K562 (cell line): ENCODE results near the gene VSIG4. TPM values are rescaled to one million over a fixed set of nuclear protein-coding genes. Genes with fewer than 3 reads are reported as not detected.

Experiments
- EGR1 ChIP-seq: fragments of 450-650 bp; conservative IDR thresholded peaks from 2 replicates; pipeline ENCODE4 v1.6.1; 2017; ENCODE audit warnings: mild to moderate bottlenecking
- ELF1 ChIP-seq: fragments of 200-800 bp; sonication (Bioruptor generic); IDR thresholded peaks from 2 replicates; pipeline ENCODE4 v1.6.1; 2016; ENCODE audit warnings: missing genetic modification characterization, missing compliant biosample characterization
- GATA2 ChIP-seq: sonication (generic); formaldehyde crosslinking; IDR thresholded peaks from 2 replicates; pipeline ENCODE4 v1.4.0; 2020; ENCODE audit warnings: mild to moderate bottlenecking, missing genetic modification reagents
- HDAC8 ChIP-seq: fragments of 450-650 bp; IDR thresholded peaks from 2 replicates; pipeline ENCODE4 v1.6.1; 2016; ENCODE audit warnings: mild to moderate bottlenecking, missing genetic modification characterization, moderate library complexity, missing compliant biosample characterization
- ID3 ChIP-seq, 2 experiments: fragments of 250-450 bp in 1 of 2; fragments of 450-650 bp in 1 of 2; sonication (Bioruptor Pico) in 1 of 2; IDR thresholded peaks; 2 replicates each; pipeline versions ENCODE4 v1.6.1 to v1.8.0; 2016 to 2021; ENCODE audit warnings: mild to moderate bottlenecking in 2 of 2, moderate library complexity in 2 of 2, missing compliant biosample characterization in 1 of 2, missing genetic modification characterization in 1 of 2
- KLF13 ChIP-seq: fragments of 450-650 bp; IDR thresholded peaks from 2 replicates; pipeline ENCODE4 v1.6.1; 2016; ENCODE audit warnings: missing genetic modification characterization, low read depth, mild to moderate bottlenecking, missing compliant biosample characterization, moderate library complexity, borderline replicate concordance
- MAZ ChIP-seq, 2 experiments: fragments of 450-650 bp in 1 of 2; sonication (generic) in 1 of 2; formaldehyde crosslinking; IDR thresholded peaks in 1 of 2; conservative IDR thresholded peaks in 1 of 2; 2 replicates each; pipeline versions ENCODE4 v1.4.0 to v1.5.0; 2020; ENCODE audit warnings: mild to moderate bottlenecking in 1 of 2, missing genetic modification reagents in 1 of 2
- PPARD ChIP-seq: fragments of 250-450 bp; sonication (Bioruptor Pico); IDR thresholded peaks from 2 replicates; pipeline ENCODE4 v1.8.0; 2022; ENCODE audit warnings: inconsistent platforms, mild to moderate bottlenecking, moderate library complexity
- RB1 ChIP-seq: fragments of 450-650 bp; IDR thresholded peaks from 2 replicates; pipeline ENCODE4 v1.6.1; 2017; ENCODE audit warnings: low read depth, mild to moderate bottlenecking
- RBM17 ChIP-seq: fragments of 200-400 bp; formaldehyde crosslinking; IDR thresholded peaks from 2 replicates; pipeline ENCODE4 v1.6.1; 2017; ENCODE audit warnings: low read depth, mild to moderate bottlenecking, low read length, borderline replicate concordance
- RBM25 ChIP-seq: fragments of 200-400 bp; formaldehyde crosslinking; IDR thresholded peaks from 2 replicates; pipeline ENCODE4 v1.6.1; 2018; ENCODE audit warnings: low read length, low read depth, moderate library complexity; ENCODE audit not compliant: severe bottlenecking
- ZBTB1 ChIP-seq: sonication (generic); formaldehyde crosslinking; IDR thresholded peaks from 2 replicates; pipeline ENCODE4 v1.8.1; 2023; ENCODE audit warnings: missing genetic modification reagents, low read depth, mild to moderate bottlenecking, borderline replicate concordance
- ZNF3 ChIP-seq: fragments of 250-450 bp; sonication (Bioruptor Pico); IDR thresholded peaks from 2 replicates; pipeline ENCODE4 v1.5.0; 2021; ENCODE audit warnings: mild to moderate bottlenecking, moderate library complexity
- ZNF431 ChIP-seq: sonication (generic); formaldehyde crosslinking; IDR thresholded peaks from 2 replicates; pipeline ENCODE4 v1.8.0; 2022; ENCODE audit warnings: mild to moderate bottlenecking, missing genetic modification reagents
- polyA plus RNA-seq, 8 experiments: library from polyadenylated mRNA; depleted of rRNA in 4 of 8; stranded (reverse) in 5 of 8; unstranded in 3 of 8; fragments of >200 nt; fragmentation: Nextera tagmentation in 2 of 8; fragmentation: Illumina TruSeq in 1 of 8; extraction: Ambion mirVana in 2 of 8; extraction: Trizol in 1 of 8; gene quantifications; 2 replicates each; pipeline versions ENCODE4 v1.2.1 to v1.2.3, GENCODE V29; 2011 to 2014; ENCODE audit warnings: inconsistent platforms in 1 of 8, missing spikeins in 1 of 8
- total RNA-seq, 7 experiments: library from RNA; depleted of rRNA in 6 of 7; stranded (reverse); fragments of >200 nt in 6 of 7; fragmentation: Illumina TruSeq in 2 of 7; extraction: Trizol in 2 of 7; gene quantifications; 2 replicates each; pipeline versions ENCODE4 v1.2.1 to v1.2.3, GENCODE V29; 2011 to 2021; ENCODE audit warnings: low replicate concordance in 1 of 7
- TF ChIP-seq, protein P1 (sequence below): sonication (generic); formaldehyde crosslinking; IDR thresholded peaks from 2 replicates; pipeline ENCODE4 v1.5.0; 2020; ENCODE audit warnings: missing genetic modification reagents
- TF ChIP-seq, protein P2 (sequence below): fragments of 450-650 bp; conservative IDR thresholded peaks from 2 replicates; pipeline ENCODE4 v1.6.1; 2016; ENCODE audit warnings: missing genetic modification characterization, low read depth, mild to moderate bottlenecking, control low read depth, missing compliant biosample characterization
- TF ChIP-seq, protein P3 (sequence below): fragments of 450-650 bp; IDR thresholded peaks from 2 replicates; pipeline ENCODE4 v1.6.1; 2014; ENCODE audit warnings: low read depth, mild to moderate bottlenecking, moderate library complexity, borderline replicate concordance
- TF ChIP-seq, protein P4 (sequence below): fragments of 250-450 bp; sonication (Bioruptor Pico); IDR thresholded peaks from 2 replicates; pipeline ENCODE4 v1.8.0; 2022; ENCODE audit warnings: moderate library complexity, mild to moderate bottlenecking, inconsistent platforms

The VSIG4 gene
- total and polyA plus RNA-seq, 9 of the 15 experiments (the other 6 are each of a cell fraction or from before 2014, with no cell fraction given) = 0.22 to 1.6 (median 0.46) TPM; not detected in 1

DNA sequence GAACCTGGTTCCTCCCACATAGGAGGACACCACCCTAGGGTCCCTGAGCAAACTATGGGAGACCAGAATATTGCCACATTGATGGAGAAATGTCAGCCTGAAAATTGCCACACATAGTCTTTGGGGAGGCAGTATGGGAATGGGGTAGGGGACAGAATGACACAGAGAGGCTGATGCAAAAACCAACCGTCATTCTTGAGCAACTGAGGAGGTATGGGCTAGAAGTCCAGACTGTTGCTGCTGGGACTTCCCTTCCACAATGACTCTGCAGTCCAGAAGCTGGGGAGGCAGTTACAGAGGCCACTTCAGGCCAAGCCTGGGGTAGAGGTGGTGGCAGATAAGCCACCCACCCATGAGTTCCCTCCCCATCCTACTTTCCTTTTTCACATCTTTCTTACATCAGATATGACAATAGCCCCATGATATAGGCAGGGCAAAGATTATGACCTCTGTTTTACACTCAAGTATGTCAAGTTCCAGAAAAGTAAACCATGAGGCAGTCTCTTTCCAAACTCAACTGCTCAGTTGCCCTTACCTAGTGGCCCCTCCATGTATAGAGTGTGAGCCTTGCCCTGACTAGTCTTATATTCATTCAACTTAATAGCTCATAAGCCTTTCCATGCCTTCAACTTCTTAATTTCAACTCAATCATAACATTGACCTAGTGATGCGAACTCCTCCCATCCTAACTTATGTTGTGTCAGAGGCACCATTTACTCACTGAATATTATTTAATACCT, 41.7 kb downstream of the VSIG4 start (continued):
- TF ChIP-seq HDAC8 (tag) (no peak), RBM17 (no peak), MAZ (CRISPR knock-in tag; conservative IDR thresholded peaks at IDR 0.05 in 1 of 2, IDR thresholded peaks at IDR 0.05 in 1 of 2) (peak in 1 of 2 experiments; percentile 48; a peak in 1 of 4 replicates), ZNF431 (CRISPR knock-in tag) (0 out of 2 replicates have a peak, but pooled peaks have one; percentile 13), RBM25 (no peak), ZBTB1 (CRISPR knock-in tag) (no peak), ZNF3 (CRISPR knock-in tag) (0 out of 2 replicates have a peak, but pooled peaks have one; percentile 38), EGR1 (peak; percentile 95), ELF1 (peak; percentile 72), PPARD (CRISPR knock-in tag) (no peak), ID3 (CRISPR knock-in tag; IDR thresholded peaks at IDR 0.05) (no peak), ID3 (tag; IDR thresholded peaks at IDR 0.05) (0 out of 2 replicates have a peak, but pooled peaks have one; percentile 14), GATA2 (CRISPR knock-in tag) (peak; percentile 65; the same call in 1 of the 2 replicates), KLF13 (peak; percentile 26; the same call in 1 of the 2 replicates), RB1 (no peak)
- TF ChIP-seq, protein P1, sequence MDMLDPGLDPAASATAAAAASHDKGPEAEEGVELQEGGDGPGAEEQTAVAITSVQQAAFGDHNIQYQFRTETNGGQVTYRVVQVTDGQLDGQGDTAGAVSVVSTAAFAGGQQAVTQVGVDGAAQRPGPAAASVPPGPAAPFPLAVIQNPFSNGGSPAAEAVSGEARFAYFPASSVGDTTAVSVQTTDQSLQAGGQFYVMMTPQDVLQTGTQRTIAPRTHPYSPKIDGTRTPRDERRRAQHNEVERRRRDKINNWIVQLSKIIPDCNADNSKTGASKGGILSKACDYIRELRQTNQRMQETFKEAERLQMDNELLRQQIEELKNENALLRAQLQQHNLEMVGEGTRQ = no peak
- TF ChIP-seq, protein P2, sequence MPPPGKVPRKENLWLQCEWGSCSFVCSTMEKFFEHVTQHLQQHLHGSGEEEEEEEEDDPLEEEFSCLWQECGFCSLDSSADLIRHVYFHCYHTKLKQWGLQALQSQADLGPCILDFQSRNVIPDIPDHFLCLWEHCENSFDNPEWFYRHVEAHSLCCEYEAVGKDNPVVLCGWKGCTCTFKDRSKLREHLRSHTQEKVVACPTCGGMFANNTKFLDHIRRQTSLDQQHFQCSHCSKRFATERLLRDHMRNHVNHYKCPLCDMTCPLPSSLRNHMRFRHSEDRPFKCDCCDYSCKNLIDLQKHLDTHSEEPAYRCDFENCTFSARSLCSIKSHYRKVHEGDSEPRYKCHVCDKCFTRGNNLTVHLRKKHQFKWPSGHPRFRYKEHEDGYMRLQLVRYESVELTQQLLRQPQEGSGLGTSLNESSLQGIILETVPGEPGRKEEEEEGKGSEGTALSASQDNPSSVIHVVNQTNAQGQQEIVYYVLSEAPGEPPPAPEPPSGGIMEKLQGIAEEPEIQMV (tag) = 0 out of 2 replicates have a peak, but pooled peaks have one; percentile 41
- TF ChIP-seq, protein P3, sequence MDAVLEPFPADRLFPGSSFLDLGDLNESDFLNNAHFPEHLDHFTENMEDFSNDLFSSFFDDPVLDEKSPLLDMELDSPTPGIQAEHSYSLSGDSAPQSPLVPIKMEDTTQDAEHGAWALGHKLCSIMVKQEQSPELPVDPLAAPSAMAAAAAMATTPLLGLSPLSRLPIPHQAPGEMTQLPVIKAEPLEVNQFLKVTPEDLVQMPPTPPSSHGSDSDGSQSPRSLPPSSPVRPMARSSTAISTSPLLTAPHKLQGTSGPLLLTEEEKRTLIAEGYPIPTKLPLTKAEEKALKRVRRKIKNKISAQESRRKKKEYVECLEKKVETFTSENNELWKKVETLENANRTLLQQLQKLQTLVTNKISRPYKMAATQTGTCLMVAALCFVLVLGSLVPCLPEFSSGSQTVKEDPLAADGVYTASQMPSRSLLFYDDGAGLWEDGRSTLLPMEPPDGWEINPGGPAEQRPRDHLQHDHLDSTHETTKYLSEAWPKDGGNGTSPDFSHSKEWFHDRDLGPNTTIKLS = peak; percentile 59; the same call in 1 of the 2 replicates
- TF ChIP-seq, protein P4, sequence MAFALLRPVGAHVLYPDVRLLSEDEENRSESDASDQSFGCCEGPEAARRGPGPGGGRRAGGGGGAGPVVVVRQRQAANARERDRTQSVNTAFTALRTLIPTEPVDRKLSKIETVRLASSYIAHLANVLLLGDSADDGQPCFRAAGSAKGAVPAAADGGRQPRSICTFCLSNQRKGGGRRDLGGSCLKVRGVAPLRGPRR (CRISPR knock-in tag) = no peak; the same call in 1 of the 2 replicates
